Caco-2 (cell line): Measurements from ENCODE around the gene SPNS2. TPM values are rescaled to one million over a fixed set of nuclear protein-coding genes. Genes with fewer than 3 reads are reported as not detected.
A peak's percentile ranks its signal among the peaks of the same experiment; 100 is the strongest.

Experiments
- BruUV-seq: library from RNA; stranded (reverse); fragments of 400-500 nt; replicated peaks from 2 replicates; lab custom pipeline; 2021; lab: Mats Ljungman, UMichigan
- CTCF ChIA-PET: fragments of 300-600 bp; sonication (Branson Sonifier 250); formaldehyde crosslinking; loops from one replicate; lab custom pipeline; 2022; ENCODE audit warnings: antibody characterized with exemption; lab: Charles Lee
- POLR2A ChIA-PET: fragments of 300-600 bp; sonication (Branson Sonifier 250); formaldehyde crosslinking; loops from one replicate; lab custom pipeline; 2022; ENCODE audit warnings: antibody characterized with exemption; lab: Charles Lee
- DNase-seq, 2 experiments: peaks; one replicate each; pipeline versions ENCODE4 v3.0.0 to v3.0.0-alpha.2; 2020 to 2022
- H3K27me3 ChIP-seq: replicated peaks from 2 replicates; pipeline ENCODE4 v1.6.0; 2011; ENCODE audit warnings: low read length; ENCODE audit not compliant: control insufficient read depth, insufficient read depth
- H3K36me3 ChIP-seq: 2 replicates; pipeline ENCODE4 v1.5.1; 2011; ENCODE audit warnings: low read length; ENCODE audit not compliant: control insufficient read depth, insufficient read depth
- H3K4me1 ChIP-seq: fragments of 250-450 bp; sonication (Bioruptor Pico); 2 replicates; pipeline ENCODE4 v1.5.1; 2020; ENCODE audit warnings: mild to moderate bottlenecking
- H3K4me3 ChIP-seq: 2 replicates; pipeline ENCODE4 v1.5.1; 2011; ENCODE audit warnings: low read depth, mild to moderate bottlenecking, control low read depth, low read length
- H3K9me3 ChIP-seq: fragments of 250-450 bp; sonication (Bioruptor Pico); 2 replicates; pipeline ENCODE4 v1.5.1; 2020; ENCODE audit warnings: mild to moderate bottlenecking, moderate library complexity
- H3K27ac Mint-ChIP-seq: one replicate; pipeline ENCODE4 v1.8.0; 2022; ENCODE audit warnings: mixed read lengths; ENCODE audit not compliant: unreplicated experiment
- H3K27me3 Mint-ChIP-seq: one replicate; pipeline ENCODE4 v1.8.0; 2022; ENCODE audit warnings: mixed read lengths; ENCODE audit not compliant: insufficient read depth, unreplicated experiment
- H3K36me3 Mint-ChIP-seq: one replicate; pipeline ENCODE4 v1.8.0; 2022; ENCODE audit warnings: mild to moderate bottlenecking, mixed read lengths; ENCODE audit not compliant: insufficient read depth, unreplicated experiment
- H3K4me1 Mint-ChIP-seq: one replicate; pipeline ENCODE4 v1.8.0; 2022; ENCODE audit warnings: low read depth, mixed read lengths; ENCODE audit not compliant: unreplicated experiment
- H3K4me3 Mint-ChIP-seq: one replicate; pipeline ENCODE4 v1.8.0; 2022; ENCODE audit warnings: mild to moderate bottlenecking, moderate library complexity, mixed read lengths; ENCODE audit not compliant: unreplicated experiment
- H3K9me3 Mint-ChIP-seq: one replicate; pipeline ENCODE4 v1.8.0; 2022; ENCODE audit warnings: mixed read lengths; ENCODE audit not compliant: unreplicated experiment
- CTCF ChIP-seq, 2 experiments: fragments of 200-600 bp in 1 of 2; IDR thresholded peaks; 1 replicate in 1 of 2; 2 replicates in 1 of 2; pipeline versions ENCODE4 v1.5.1 to v1.8.0; 2011 to 2022; ENCODE audit warnings: antibody characterized with exemption in 1 of 2, control low read depth in 1 of 2, inconsistent platforms in 1 of 2, low read depth in 1 of 2, low read length in 1 of 2, mild to moderate bottlenecking in 1 of 2, moderate library complexity in 1 of 2; ENCODE audit not compliant: insufficient read depth in 1 of 2, severe bottlenecking in 1 of 2, unreplicated experiment in 1 of 2
- intact Hi-C: fragments of 100-400 bp; cut with micrococcal nuclease; formaldehyde crosslinking; loops from one replicate; pipeline ENCODE4 v1.10.0; 2022; ENCODE audit not compliant: unreplicated experiment
- total RNA-seq: library from RNA; stranded (reverse); gene quantifications from 2 replicates; pipeline ENCODE4 v1.2.3, GENCODE V29; 2022

The SPNS2 gene
- total RNA-seq, 1 experiment from 2014 or later: 1.00 TPM

GRCh38 chr17:4566785-4567184 is 68.1 kb downstream of the SPNS2 start:
- H3K4me3 Mint-ChIP-seq: no peak overlapping the region
- H3K4me3 ChIP-seq: no peak overlapping the region
- CTCF ChIA-PET: interaction anchor here (0.6 to 2.0 kb wide), 7 partner anchors 12 to 145 kb away, joined by 3 to 22 read pairs (median 4); partner anchors contain the start of genes ARRB2, MYBBP1A and SMTNL2
- H3K4me1 ChIP-seq: peaks cover 5% of the 10 kb centered on the region; the same call in 1 of the 2 replicates
- peak; percentile 53 to 71 for TF ChIP-seq CTCF (IDR thresholded peaks at IDR 0.05; ENCODE audit: insufficient read depth in 1 of 2, low read depth in 1 of 2, low read length in 1 of 2, severe bottlenecking in 1 of 2, unreplicated experiment in 1 of 2)
- intact Hi-C loops: loop anchor here (1.0 to 10.0 kb wide), 3 partner anchors 18 to 128 kb away; partner anchors contain the start of gene SMTNL2
- H3K4me1 Mint-ChIP-seq: peaks cover 6% of the 10 kb centered on the region
- no peaks in the 10 kb centered on the region for H3K36me3 Mint-ChIP-seq
- peak; percentile 62 to 70 for DNase-seq
- H3K9me3 ChIP-seq: no peaks in the 10 kb centered on the region
- H3K27ac Mint-ChIP-seq: peak overlapping the region; percentile 10
- H3K9me3 Mint-ChIP-seq: no peaks in the 10 kb centered on the region
- no TSS peak for BruUV-seq
- no peaks in the 10 kb centered on the region for H3K36me3 ChIP-seq
- H3K27me3 Mint-ChIP-seq: no peaks in the 10 kb centered on the region
- H3K27me3 ChIP-seq: no peaks in the 10 kb centered on the region
- POLR2A ChIA-PET: interaction anchor here (0.5 kb wide), 1 partner anchor 44 kb away, joined by 3 read pairs; no protein-coding TSS in a partner anchor

DNA sequence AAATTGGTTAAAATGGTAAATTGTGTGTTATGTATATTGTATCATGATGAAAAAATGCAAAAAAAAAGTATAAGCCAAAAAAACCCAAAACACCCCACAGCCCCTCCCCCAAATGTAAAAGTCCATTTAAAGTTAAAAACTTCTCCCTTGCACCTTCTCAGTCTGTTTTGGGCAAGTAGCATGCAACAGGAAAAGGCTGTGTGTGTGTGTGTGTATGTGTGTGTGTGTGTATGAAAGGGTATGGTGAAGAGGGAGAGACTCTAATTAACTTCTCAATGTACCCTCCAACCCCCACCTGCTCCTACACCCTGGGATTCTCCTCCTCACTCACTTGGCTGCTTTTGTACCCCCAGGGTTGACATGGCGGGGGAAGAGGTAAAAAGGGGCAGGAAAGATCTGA is 70.9 kb downstream of the SPNS2 start:
- no peaks in the 10 kb centered on the region for H3K36me3 ChIP-seq
- peaks cover 5% of the 10 kb centered on the region; the same call in 1 of the 2 replicates for H3K4me1 ChIP-seq
- no peaks in the 10 kb centered on the region for H3K27me3 ChIP-seq
- no peak for DNase-seq
- no peaks in the 10 kb centered on the region for H3K36me3 Mint-ChIP-seq
- no peaks in the 10 kb centered on the region for H3K27me3 Mint-ChIP-seq
- TF ChIP-seq CTCF (IDR thresholded peaks at IDR 0.05; ENCODE audit: insufficient read depth in 1 of 2, low read depth in 1 of 2, low read length in 1 of 2, severe bottlenecking in 1 of 2, unreplicated experiment in 1 of 2): no peak
- H3K9me3 ChIP-seq: no peaks in the 10 kb centered on the region
- H3K9me3 Mint-ChIP-seq: no peaks in the 10 kb centered on the region
- no peak overlapping the region for H3K27ac Mint-ChIP-seq
- ChIA-PET POLR2A (no interaction called here), CTCF (no interaction called here)
- intact Hi-C loops: loop anchor here (10.0 kb wide), 1 partner anchor 125 kb away; no protein-coding TSS in a partner anchor
- no peak overlapping the region for H3K4me3 Mint-ChIP-seq
- H3K4me3 ChIP-seq: no peak overlapping the region
- H3K4me1 Mint-ChIP-seq: peaks cover 6% of the 10 kb centered on the region
- no TSS peak for BruUV-seq

- CTCF ChIA-PET: no interaction called here
- Histone ChIP-seq H3K4me3 (no peak overlapping the region), H3K27me3 (no peaks in the 10 kb centered on the region), H3K36me3 (no peaks in the 10 kb centered on the region), H3K4me1 (peaks cover 5% of the 10 kb centered on the region), H3K9me3 (no peaks in the 10 kb centered on the region)
- no peak for DNase-seq
- intact Hi-C loops: no loop called here
- Mint-ChIP-seq H3K9me3 (no peaks in the 10 kb centered on the region), H3K27ac (no peak overlapping the region), H3K27me3 (no peaks in the 10 kb centered on the region), H3K4me3 (no peak overlapping the region), H3K4me1 (no peaks in the 10 kb centered on the region), H3K36me3 (no peaks in the 10 kb centered on the region)
- TF ChIP-seq CTCF (IDR thresholded peaks at IDR 0.05; ENCODE audit: insufficient read depth in 1 of 2, low read depth in 1 of 2, low read length in 1 of 2, severe bottlenecking in 1 of 2, unreplicated experiment in 1 of 2): no peak
- BruUV-seq: no TSS peak
- POLR2A ChIA-PET: no interaction called here
Measured at GRCh38 chr17:4572131-4572530, 73.5 kb downstream of the SPNS2 start.
